HG03571 (cell line): Measurements from ENCODE around the gene C6orf132.

Experiments
- ATAC-seq: cut with Tn5 transposase; IDR thresholded peaks from one replicate; pipeline ENCODE4 v1.9.1; 2021; ENCODE audit not compliant: unreplicated experiment

The C6orf132 gene

GRCh38 chr6:42106112-42107023 is 36.1 kb downstream of the C6orf132 start:
- no peak for ATAC-seq

GRCh38 chr6:42105709-42106108 is 36.7 kb downstream of the C6orf132 start:
- no peak for ATAC-seq

DNA sequence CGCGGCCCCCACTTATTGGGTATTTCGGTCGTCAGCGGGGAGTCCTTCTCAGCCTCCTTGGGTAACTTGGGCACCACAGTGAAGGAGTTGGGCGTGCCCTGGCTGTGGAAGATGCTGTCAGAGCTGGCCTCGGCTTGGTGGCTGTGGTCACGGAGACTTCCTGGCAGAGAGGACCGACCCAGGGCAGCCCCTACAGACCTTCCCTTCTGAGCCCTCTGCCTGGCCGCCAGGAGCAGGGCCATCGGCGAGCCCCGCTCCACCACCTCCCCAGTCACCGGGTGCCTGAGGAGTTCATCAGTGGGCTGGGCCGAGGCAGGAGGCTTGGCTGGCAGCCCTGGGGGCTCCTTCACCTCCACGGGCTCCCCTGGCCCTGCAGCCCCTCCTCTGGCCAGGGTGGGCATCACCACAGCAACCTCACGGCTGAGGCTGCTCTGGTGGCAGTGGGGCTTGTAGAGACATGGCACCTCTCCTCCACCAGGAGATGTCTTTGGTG is 37.2 kb downstream of the C6orf132 start:
- no peak for ATAC-seq

DNA sequence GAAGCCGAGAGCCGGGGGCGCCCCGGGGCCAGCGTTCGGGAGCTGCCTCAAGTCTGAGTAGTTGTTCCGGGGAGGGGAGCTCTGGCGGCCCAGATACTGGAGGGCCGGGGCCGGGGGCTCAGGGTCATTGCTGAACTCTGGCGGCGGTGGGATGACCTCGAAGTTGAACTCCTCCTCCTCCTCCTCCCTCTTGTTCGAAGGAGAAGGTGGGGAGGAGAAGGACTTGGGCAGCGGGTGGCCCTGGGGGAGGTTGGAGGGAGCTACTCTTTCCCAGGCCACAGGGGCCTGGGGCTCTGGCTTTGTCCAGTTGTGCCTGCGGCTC is 37.7 kb downstream of the C6orf132 start:
- no peak for ATAC-seq

GRCh38 chr6:42104095-42104803 is 38.2 kb downstream of the C6orf132 start:
- no peak for ATAC-seq

GRCh38 chr6:42103753-42104094 is 38.7 kb downstream of the C6orf132 start:
- ATAC-seq, result no peak

- no peak for ATAC-seq
Measured at GRCh38 chr6:42103216-42103615, 39.2 kb downstream of the C6orf132 start.

- no peak for ATAC-seq
Measured at GRCh38 chr6:42101186-42101657, 41.2 kb downstream of the C6orf132 start.

- no peak for ATAC-seq
Measured at GRCh38 chr6:42100029-42100901, 42.2 kb downstream of the C6orf132 start.

GRCh38 chr6:42099340-42100028 is 42.9 kb downstream of the C6orf132 start:
- no peak for ATAC-seq

- no peak for ATAC-seq
Measured at GRCh38 chr6:42095776-42096541, 46.5 kb downstream of the C6orf132 start.

DNA sequence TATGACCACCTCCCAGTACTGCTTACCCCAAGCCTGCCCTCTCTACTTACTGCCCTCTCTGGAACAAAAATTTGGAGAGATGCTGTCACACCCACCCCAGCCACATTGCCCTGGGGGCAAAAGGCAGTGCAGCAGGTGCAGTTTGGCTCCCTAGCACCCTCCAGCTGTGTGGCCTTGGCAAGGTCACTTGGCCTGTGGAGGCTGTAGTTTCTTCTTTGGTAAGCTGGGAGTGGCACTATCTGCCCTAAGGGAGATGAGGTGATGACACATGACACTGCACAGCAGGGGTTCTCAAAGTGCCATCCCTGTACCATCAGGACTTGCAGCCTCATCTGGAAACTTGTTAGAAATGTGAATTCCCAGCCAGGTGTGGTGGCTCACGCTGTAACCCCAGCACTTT is 47.3 kb downstream of the C6orf132 start:
- no peak for ATAC-seq

- ATAC-seq, result no peak
Measured at GRCh38 chr6:42093582-42094329, 48.7 kb downstream of the C6orf132 start.

GRCh38 chr6:42091718-42092023 is 50.7 kb downstream of the C6orf132 start:
- no peak for ATAC-seq

GRCh38 chr6:42090819-42091717 is 51.4 kb downstream of the C6orf132 start:
- no peak for ATAC-seq

DNA sequence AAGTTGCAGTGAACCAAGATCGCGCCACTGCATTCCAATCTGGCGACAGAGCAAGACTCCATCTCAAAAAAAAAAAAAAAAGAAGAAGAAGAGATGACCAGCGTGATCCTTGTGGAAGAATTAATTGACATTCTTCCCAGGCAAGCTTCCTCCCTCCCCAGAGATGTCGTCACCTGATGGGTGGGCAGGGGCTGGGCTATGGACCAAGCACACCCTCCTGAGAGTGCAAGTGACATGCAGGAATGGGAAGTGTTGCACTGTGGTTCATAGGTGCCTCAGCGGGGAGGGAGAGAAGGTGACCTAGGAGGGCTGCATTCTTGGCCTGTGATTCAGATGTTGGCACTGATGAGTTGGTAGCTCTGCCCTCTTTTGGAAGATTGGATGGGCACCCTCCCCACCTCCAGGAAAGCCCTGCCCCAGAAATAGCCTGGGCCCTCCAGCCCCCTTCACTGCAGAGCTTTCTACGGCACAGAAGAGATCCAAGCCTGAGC is 54.3 kb downstream of the C6orf132 start:
- ATAC-seq, result no peak

GRCh38 chr6:42086046-42087035 is 56.1 kb downstream of the C6orf132 start:
- no peak for ATAC-seq
